Small intestine (tissue), 7 donors: ENCODE data around the gene CACNA2D3. TPM values are rescaled to one million over a fixed set of nuclear protein-coding genes. Genes with fewer than 3 reads are reported as not detected.

Source experiments
- DNase-seq, 2 donors: peaks; one replicate each; pipeline versions ENCODE4 v3.0.0 to v3.0.0-alpha.2; 2013
- FAIRE-seq: peaks from 2 replicates; lab custom pipeline; 2012; peaks lifted over from hg19 to GRCh38; lab: Jason Lieb, UNC
- H3K27ac ChIP-seq, 3 donors: one replicate each; pipeline ENCODE4 v1.5.1; 2013; ENCODE audit warnings: low read length in 2 of 3, mild to moderate bottlenecking in 2 of 3, control low read depth in 1 of 3, inconsistent platforms in 1 of 3, low read depth in 1 of 3, moderate library complexity in 1 of 3
- H3K27me3 ChIP-seq, 3 donors: one replicate each; pipeline ENCODE4 v1.6.1; 2013; ENCODE audit warnings: low read length in 3 of 3, inconsistent platforms in 1 of 3; ENCODE audit not compliant: control insufficient read depth in 3 of 3, insufficient read depth in 3 of 3
- H3K36me3 ChIP-seq, 3 donors: one replicate each; pipeline ENCODE4 v1.6.1; 2013; ENCODE audit warnings: low read length in 3 of 3, inconsistent platforms in 1 of 3, low read depth in 1 of 3, mild to moderate bottlenecking in 1 of 3, moderate library complexity in 1 of 3; ENCODE audit not compliant: control insufficient read depth in 3 of 3, insufficient read depth in 2 of 3
- H3K4me1 ChIP-seq, 3 donors: one replicate each; pipeline ENCODE4 v1.6.1; 2013; ENCODE audit warnings: low read length in 2 of 3, inconsistent platforms in 1 of 3, low read depth in 1 of 3, mild to moderate bottlenecking in 1 of 3, moderate library complexity in 1 of 3; ENCODE audit not compliant: control insufficient read depth in 3 of 3, insufficient read depth in 2 of 3
- H3K4me3 ChIP-seq, 3 donors: one replicate each; pipeline ENCODE4 v1.5.1; 2013; ENCODE audit warnings: low read length in 3 of 3, control low read depth in 1 of 3, inconsistent platforms in 1 of 3, low read depth in 1 of 3, mild to moderate bottlenecking in 1 of 3, moderate library complexity in 1 of 3
- H3K9me3 ChIP-seq, 2 donors: one replicate each; pipeline ENCODE4 v1.6.1; 2013; ENCODE audit warnings: low read depth in 1 of 2, low read length in 1 of 2; ENCODE audit not compliant: control insufficient read depth in 2 of 2, insufficient read depth in 1 of 2
- WGBS, 3 donors: extraction: QIAGEN DNeasy Blood & Tissue Kit; methylation state at CpG; one replicate each; pipeline ENCODE4 v1.1.7; 2013; 5-methylcytosine and 5-hydroxymethylcytosine counted together
- polyA plus RNA-seq, 4 donors: library from polyadenylated mRNA; stranded (reverse) in 3 of 4; unstranded in 1 of 4; fragments of 200-250 nt in 3 of 4; fragments of 120-200 nt in 1 of 4; gene quantifications; one replicate each; pipeline versions ENCODE4 v1.2.1 to v1.2.3, GENCODE V29; 2013
- donor health status: healthy with polysubstance abuse.
- donor health status: control.
- donor health status: control.
- donor health status: Bipolar disorder and iron deficiency.
- donor health status: healthy.

CACNA2D3 gene
- polyA plus RNA-seq, 4 donors: 0.27 to 0.61 TPM; not detected in 2

- 65 to 66% (median 65%) methylated on average over 5 of the region's 5 CpGs for WGBS, 3 donors
- H3K4me1 ChIP-seq: no peaks in the 10 kb centered on the region
- DNase-seq: no peak
- H3K36me3 ChIP-seq: no peaks in the 10 kb centered on the region
- no peak overlapping the region for H3K4me3 ChIP-seq
- H3K9me3 ChIP-seq: no peaks in the 10 kb centered on the region
- no peak overlapping the region for H3K27ac ChIP-seq
- FAIRE-seq: no peak
- H3K27me3 ChIP-seq: no peaks in the 10 kb centered on the region
Observed at GRCh38 chr3:55085231-55085630, 962.9 kb downstream of the CACNA2D3 start.

DNA sequence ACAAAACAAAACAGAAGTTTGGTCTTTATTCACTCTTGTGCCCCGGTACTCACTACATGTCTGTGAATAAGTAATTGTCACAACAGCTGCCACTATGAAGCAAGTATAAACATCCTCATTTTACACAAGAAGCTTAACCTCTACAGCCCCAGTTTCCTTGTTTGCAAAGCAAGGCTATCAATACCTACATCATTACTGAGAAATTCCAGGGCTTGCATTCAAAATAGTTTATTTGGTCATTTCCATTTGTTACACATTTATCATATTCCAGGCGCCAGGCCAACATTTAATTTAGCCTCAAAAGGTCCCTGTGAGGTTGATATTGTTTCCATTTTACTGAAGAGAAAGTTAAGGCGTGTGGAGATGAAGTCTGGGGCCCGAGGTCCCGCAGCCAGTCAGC, 966.9 kb downstream of the CACNA2D3 start:
- H3K27ac ChIP-seq: no peak overlapping the region
- no peaks in the 10 kb centered on the region for H3K4me1 ChIP-seq
- FAIRE-seq (no peak), DNase-seq (no peak)
- H3K27me3 ChIP-seq: no peaks in the 10 kb centered on the region
- no peaks in the 10 kb centered on the region for H3K36me3 ChIP-seq
- H3K9me3 ChIP-seq: no peaks in the 10 kb centered on the region
- H3K4me3 ChIP-seq: no peak overlapping the region
- WGBS, 3 donors: 47 to 67% (median 67%) methylated on average over 5 of the region's 5 CpGs

DNA sequence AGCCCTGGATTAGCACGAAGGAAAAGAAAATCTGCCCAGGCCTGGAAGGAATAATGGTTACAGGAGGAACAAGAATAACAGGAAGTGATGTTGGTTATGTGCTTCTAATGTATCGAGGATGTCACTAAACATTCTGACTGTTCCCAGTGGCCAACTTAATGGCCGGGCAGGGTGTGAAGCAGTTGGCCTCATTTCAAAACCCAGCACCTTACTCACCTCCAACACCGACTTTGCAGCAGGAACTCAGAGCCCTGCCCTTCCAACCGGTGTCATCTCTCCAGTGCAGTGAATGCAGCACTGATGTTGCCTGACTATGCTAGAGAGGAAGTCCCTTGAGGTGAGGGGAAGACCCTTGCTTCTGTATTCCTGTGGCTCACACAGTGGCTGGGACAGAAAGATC, 967.9 kb downstream of the CACNA2D3 start:
- Histone ChIP-seq H3K4me3 (no peak overlapping the region), H3K27me3 (no peaks in the 10 kb centered on the region), H3K9me3 (no peaks in the 10 kb centered on the region), H3K36me3 (no peaks in the 10 kb centered on the region), H3K27ac (no peak overlapping the region), H3K4me1 (no peaks in the 10 kb centered on the region)
- 48 to 67% (median 57%) methylated on average over 5 of the region's 5 CpGs for WGBS, 3 donors
- FAIRE-seq (no peak), DNase-seq (no peak)

- Histone ChIP-seq H3K4me3 (no peak overlapping the region), H3K27ac (no peak overlapping the region), H3K4me1 (no peaks in the 10 kb centered on the region), H3K9me3 (no peaks in the 10 kb centered on the region), H3K27me3 (no peaks in the 10 kb centered on the region), H3K36me3 (no peaks in the 10 kb centered on the region)
- DNase-seq (no peak), FAIRE-seq (no peak)
- 78 to 84% (median 80%) methylated on average over 5 of the region's 5 CpGs for WGBS, 3 donors
Observed at GRCh38 chr3:55090746-55091145, 968.4 kb downstream of the CACNA2D3 start.

GRCh38 chr3:55091381-55092225, 969.3 kb downstream of the CACNA2D3 start:
- H3K27ac ChIP-seq: no peak overlapping the region
- no peaks in the 10 kb centered on the region for H3K9me3 ChIP-seq
- no peaks in the 10 kb centered on the region for H3K36me3 ChIP-seq
- FAIRE-seq (no peak), DNase-seq (no peak)
- H3K4me3 ChIP-seq: no peak overlapping the region
- 84 to 87% (median 85%) methylated on average over 7 of the region's 7 CpGs for WGBS, 3 donors
- no peaks in the 10 kb centered on the region for H3K4me1 ChIP-seq
- no peaks in the 10 kb centered on the region for H3K27me3 ChIP-seq

- no peak overlapping the region for H3K4me3 ChIP-seq
- DNase-seq (no peak), FAIRE-seq (no peak)
- H3K27me3 ChIP-seq: no peaks in the 10 kb centered on the region
- H3K27ac ChIP-seq: no peak overlapping the region
- no peaks in the 10 kb centered on the region for H3K4me1 ChIP-seq
- H3K36me3 ChIP-seq: no peaks in the 10 kb centered on the region
- no peaks in the 10 kb centered on the region for H3K9me3 ChIP-seq
Observed at GRCh38 chr3:55094676-55095075, 972.3 kb downstream of the CACNA2D3 start.

DNA sequence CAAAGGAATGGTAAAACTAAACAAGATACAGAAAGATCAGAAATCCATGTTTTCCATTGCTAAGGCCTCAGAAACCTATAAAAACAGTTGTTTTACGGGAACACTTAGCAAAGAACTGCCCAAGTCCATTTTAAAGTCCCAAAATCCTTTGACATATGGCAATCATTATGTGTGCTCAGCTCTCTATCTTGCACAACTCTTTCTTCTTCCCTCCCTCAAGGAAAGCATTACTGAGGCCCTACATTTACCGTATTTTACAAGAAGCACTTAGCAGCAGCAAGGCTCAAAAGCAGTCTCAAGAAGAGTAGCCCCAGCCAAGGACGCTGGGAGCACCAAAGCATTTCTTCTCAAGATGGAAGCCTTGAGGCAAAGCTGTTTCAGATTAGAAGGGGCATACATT, 975.1 kb downstream of the CACNA2D3 start:
- 53 to 78% (median 65%) methylated on average over 3 of the region's 3 CpGs for WGBS, 3 donors
- Histone ChIP-seq H3K36me3 (no peaks in the 10 kb centered on the region), H3K27ac (no peak overlapping the region), H3K9me3 (no peaks in the 10 kb centered on the region), H3K4me1 (no peaks in the 10 kb centered on the region), H3K27me3 (no peaks in the 10 kb centered on the region), H3K4me3 (no peak overlapping the region)
- FAIRE-seq: no peak
- no peak for DNase-seq

DNA sequence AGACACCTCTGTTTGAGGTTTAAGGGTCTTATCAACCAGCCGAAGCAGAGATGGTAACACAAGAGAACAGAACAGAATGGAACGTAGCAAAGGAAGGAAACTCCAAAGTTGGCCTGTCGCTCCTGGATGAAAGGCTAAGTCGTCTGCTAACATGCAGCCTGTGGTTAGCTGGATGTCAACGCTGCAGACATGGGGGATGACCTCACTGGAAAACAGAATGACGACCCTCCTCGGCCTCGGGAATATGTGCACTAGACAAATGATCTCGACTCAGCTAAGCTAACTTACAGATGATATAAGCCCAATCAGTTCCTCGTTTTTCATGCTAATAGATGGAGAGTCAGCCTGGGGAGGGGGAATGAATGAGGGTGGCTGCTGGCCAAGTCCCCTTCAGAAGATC, 983.3 kb downstream of the CACNA2D3 start:
- Histone ChIP-seq H3K4me3 (no peak overlapping the region), H3K27ac (no peak overlapping the region), H3K9me3 (no peaks in the 10 kb centered on the region), H3K36me3 (no peaks in the 10 kb centered on the region), H3K4me1 (no peaks in the 10 kb centered on the region), H3K27me3 (no peaks in the 10 kb centered on the region)
- FAIRE-seq: no peak
- WGBS, 3 donors: 73 to 79% (median 76%) methylated on average over 10 of the region's 10 CpGs
- DNase-seq: no peak

GRCh38 chr3:55107187-55107586, 984.8 kb downstream of the CACNA2D3 start:
- H3K36me3 ChIP-seq: no peaks in the 10 kb centered on the region
- no peaks in the 10 kb centered on the region for H3K9me3 ChIP-seq
- FAIRE-seq: no peak
- no peaks in the 10 kb centered on the region for H3K4me1 ChIP-seq
- H3K27ac ChIP-seq: no peak overlapping the region
- no peaks in the 10 kb centered on the region for H3K27me3 ChIP-seq
- H3K4me3 ChIP-seq: no peak overlapping the region
- DNase-seq: no peak
- WGBS, 3 donors: 76 to 78% (median 77%) methylated on average over 6 of the region's 6 CpGs
